ENCODE results near the gene TMEM87B.
"Not testable (repeated sequence)": the region's sequence is repeated elsewhere in the genome, so short reads cannot be mapped to it uniquely, and the experiment has no call there.

DNA sequence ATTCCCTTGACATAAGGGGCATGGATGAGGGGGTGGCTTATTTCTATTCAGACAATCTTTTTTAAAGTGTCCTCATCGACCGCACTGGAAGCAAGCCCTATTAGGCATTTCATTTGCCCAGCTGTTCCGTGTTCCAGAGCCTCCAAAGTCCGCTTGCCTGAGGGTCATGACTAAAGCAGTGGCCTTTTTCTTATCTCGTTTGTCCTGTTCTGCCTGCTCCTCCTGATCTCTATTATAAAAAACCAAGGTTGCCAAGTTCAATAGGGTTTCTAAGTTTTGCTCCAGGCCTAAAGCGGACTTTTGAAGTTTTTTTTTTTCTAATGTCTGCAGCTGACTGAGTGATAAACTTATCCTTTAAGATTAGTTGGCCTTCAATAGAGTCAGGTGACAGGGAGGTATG is 13.6 kb upstream of the TMEM87B start:
- not testable (repeated sequence) for TF ChIP-seq HDAC6 (IDR thresholded peaks at IDR 0.05; ENCODE audit: unreplicated experiment); CEBPB (IDR thresholded peaks at IDR 0.05; ENCODE audit: borderline replicate concordance in 1 of 2, low read depth in 2 of 2, low read length in 2 of 2); HCFC1 (IDR thresholded peaks at IDR 0.05; ENCODE audit: low read length); EZH2 (IDR thresholded peaks at IDR 0.05; ENCODE audit: borderline replicate concordance, control insufficient read depth, low read depth, low read length)
- TF ChIP-seq, protein P1, sequence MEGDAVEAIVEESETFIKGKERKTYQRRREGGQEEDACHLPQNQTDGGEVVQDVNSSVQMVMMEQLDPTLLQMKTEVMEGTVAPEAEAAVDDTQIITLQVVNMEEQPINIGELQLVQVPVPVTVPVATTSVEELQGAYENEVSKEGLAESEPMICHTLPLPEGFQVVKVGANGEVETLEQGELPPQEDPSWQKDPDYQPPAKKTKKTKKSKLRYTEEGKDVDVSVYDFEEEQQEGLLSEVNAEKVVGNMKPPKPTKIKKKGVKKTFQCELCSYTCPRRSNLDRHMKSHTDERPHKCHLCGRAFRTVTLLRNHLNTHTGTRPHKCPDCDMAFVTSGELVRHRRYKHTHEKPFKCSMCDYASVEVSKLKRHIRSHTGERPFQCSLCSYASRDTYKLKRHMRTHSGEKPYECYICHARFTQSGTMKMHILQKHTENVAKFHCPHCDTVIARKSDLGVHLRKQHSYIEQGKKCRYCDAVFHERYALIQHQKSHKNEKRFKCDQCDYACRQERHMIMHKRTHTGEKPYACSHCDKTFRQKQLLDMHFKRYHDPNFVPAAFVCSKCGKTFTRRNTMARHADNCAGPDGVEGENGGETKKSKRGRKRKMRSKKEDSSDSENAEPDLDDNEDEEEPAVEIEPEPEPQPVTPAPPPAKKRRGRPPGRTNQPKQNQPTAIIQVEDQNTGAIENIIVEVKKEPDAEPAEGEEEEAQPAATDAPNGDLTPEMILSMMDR (IDR thresholded peaks at IDR 0.05 in 2 of 3, conservative IDR thresholded peaks at IDR 0.05 in 1 of 3; ENCODE audit: control insufficient read depth in 2 of 3, extremely low read depth in 1 of 3, insufficient read depth in 1 of 3, low read depth in 3 of 3, low read length in 3 of 3) = not testable (repeated sequence)
